Cardiac muscle cell (in vitro differentiated cells and primary cell): ENCODE measurements around the gene PNMA3. TPM values are rescaled to one million over a fixed set of nuclear protein-coding genes. Genes with fewer than 3 reads are reported as not detected.
"Not testable (repeated sequence)": the region's sequence is repeated elsewhere in the genome, so short reads cannot be mapped to it uniquely, and the experiment has no call there.

ENCODE experiments used
- DNase-seq, 2 donors: peaks; one replicate each; pipeline versions ENCODE4 v3.0.0 to v3.0.0-alpha.2; 2010 to 2017; ENCODE audit warnings: low read depth in 1 of 2, low spot score in 1 of 2
- H3K27ac ChIP-seq: fragments of 200-600 bp; sonication (generic); 2 replicates; pipeline ENCODE4 v1.5.1; 2016
- H3K27me3 ChIP-seq: fragments of 200-600 bp; sonication (generic); 2 replicates; pipeline ENCODE4 v1.6.0; 2016; ENCODE audit warnings: control low read depth
- H3K36me3 ChIP-seq: fragments of 200-600 bp; sonication (generic); 2 replicates; pipeline ENCODE4 v1.5.1; 2016; ENCODE audit warnings: control low read depth
- H3K4me1 ChIP-seq: fragments of 200-600 bp; sonication (generic); 2 replicates; pipeline ENCODE4 v1.8.1; 2017; ENCODE audit warnings: low read depth, mild to moderate bottlenecking, mixed run types
- H3K4me3 ChIP-seq: fragments of 200-600 bp; sonication (generic); 2 replicates; pipeline ENCODE4 v1.5.1; 2016; ENCODE audit warnings: mild to moderate bottlenecking
- H3K9me3 ChIP-seq: fragments of 200-600 bp; sonication (generic); 2 replicates; pipeline ENCODE4 v1.5.1; 2017; ENCODE audit warnings: low read depth, mild to moderate bottlenecking, control low read depth
- CTCF ChIP-seq: IDR thresholded peaks from 2 replicates; pipeline ENCODE4 v1.5.1; 2012; ENCODE audit warnings: low read depth, mild to moderate bottlenecking, low read length
- polyA plus RNA-seq: library from polyadenylated mRNA; unstranded; fragments of >200 nt; fragmentation: Nextera tagmentation; extraction: Ambion mirVana; gene quantifications from 2 replicates; pipeline ENCODE4 v1.2.1, GENCODE V29; 2016
- total RNA-seq: library from RNA; depleted of rRNA; stranded (reverse); fragments of >200 nt; gene quantifications from 2 replicates; pipeline ENCODE4 v1.2.3, GENCODE V29; 2016

Gene PNMA3
- total and polyA plus RNA-seq, 2 experiments from 2014 or later: 8.9 to 19.7 TPM

- no peaks in the 10 kb centered on the region for H3K4me1 ChIP-seq
- no peaks in the 10 kb centered on the region for H3K36me3 ChIP-seq
- no peak for DNase-seq
- no peak for TF ChIP-seq CTCF
- H3K27me3 ChIP-seq: no peaks in the 10 kb centered on the region
- H3K9me3 ChIP-seq: no peaks in the 10 kb centered on the region
- no peak overlapping the region for H3K4me3 ChIP-seq
- H3K27ac ChIP-seq: no peak overlapping the region
These were observed 46.1 kb downstream of the PNMA3 start for GRCh38 chrX:153102418-153102817.

GRCh38 chrX:153104959-153105358 lies 48.7 kb downstream of the PNMA3 start:
- H3K36me3 ChIP-seq, H3K4me1 ChIP-seq, H3K27ac ChIP-seq, DNase-seq, H3K4me3 ChIP-seq, H3K9me3 ChIP-seq, H3K27me3 ChIP-seq: not testable (repeated sequence)

GRCh38 chrX:153106092-153106801 lies 50.0 kb downstream of the PNMA3 start:
- not testable (repeated sequence) for H3K9me3 ChIP-seq

More at GRCh38 chrX:153106092-153106801, 50.0 kb downstream of the PNMA3 start:
- not testable (repeated sequence) for H3K36me3 ChIP-seq, H3K4me3 ChIP-seq, H3K4me1 ChIP-seq, H3K27me3 ChIP-seq, DNase-seq, H3K27ac ChIP-seq

Other genes starting within 250 kb of the PNMA3 start
- gene CETN2, start 225.7 kb upstream of the PNMA3 start, total RNA-seq: 53.8 and 62.5 TPM in 2 replicates
- 81.8 and 88.6 TPM in 2 replicates for gene CETN2, start 225.7 kb upstream of the PNMA3 start, polyA plus RNA-seq
- gene NSDHL, start 225.4 kb upstream of the PNMA3 start, total RNA-seq: 14.6 and 33.7 TPM in 2 replicates
- 40.6 and 69.6 TPM in 2 replicates for gene NSDHL, start 225.4 kb upstream of the PNMA3 start, polyA plus RNA-seq
- 10.3 and 11.7 TPM in 2 replicates for gene ZNF185, start 158.4 kb upstream of the PNMA3 start, total RNA-seq
- 9.2 and 10.8 TPM in 2 replicates for gene ZNF185, start 158.4 kb upstream of the PNMA3 start, polyA plus RNA-seq
- gene PNMA5, start 62.4 kb upstream of the PNMA3 start, total RNA-seq: not detected in 2 replicates
- not detected in 2 replicates for gene PNMA5, start 62.4 kb upstream of the PNMA3 start, polyA plus RNA-seq
- gene PNMA6A, start 16.0 kb downstream of the PNMA3 start, total RNA-seq: 3.5 and 8.6 TPM in 2 replicates
- 2.9 and 6.9 TPM in 2 replicates for gene PNMA6A, start 16.0 kb downstream of the PNMA3 start, polyA plus RNA-seq
- gene MAGEA1, start 122.8 kb downstream of the PNMA3 start, total RNA-seq: not detected in 2 replicates
- gene MAGEA1, start 122.8 kb downstream of the PNMA3 start, polyA plus RNA-seq: not detected in 2 replicates